ENCODE measurements around the gene OPN5.

The OPN5 gene, protein sequence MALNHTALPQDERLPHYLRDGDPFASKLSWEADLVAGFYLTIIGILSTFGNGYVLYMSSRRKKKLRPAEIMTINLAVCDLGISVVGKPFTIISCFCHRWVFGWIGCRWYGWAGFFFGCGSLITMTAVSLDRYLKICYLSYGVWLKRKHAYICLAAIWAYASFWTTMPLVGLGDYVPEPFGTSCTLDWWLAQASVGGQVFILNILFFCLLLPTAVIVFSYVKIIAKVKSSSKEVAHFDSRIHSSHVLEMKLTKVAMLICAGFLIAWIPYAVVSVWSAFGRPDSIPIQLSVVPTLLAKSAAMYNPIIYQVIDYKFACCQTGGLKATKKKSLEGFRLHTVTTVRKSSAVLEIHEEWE

DNA sequence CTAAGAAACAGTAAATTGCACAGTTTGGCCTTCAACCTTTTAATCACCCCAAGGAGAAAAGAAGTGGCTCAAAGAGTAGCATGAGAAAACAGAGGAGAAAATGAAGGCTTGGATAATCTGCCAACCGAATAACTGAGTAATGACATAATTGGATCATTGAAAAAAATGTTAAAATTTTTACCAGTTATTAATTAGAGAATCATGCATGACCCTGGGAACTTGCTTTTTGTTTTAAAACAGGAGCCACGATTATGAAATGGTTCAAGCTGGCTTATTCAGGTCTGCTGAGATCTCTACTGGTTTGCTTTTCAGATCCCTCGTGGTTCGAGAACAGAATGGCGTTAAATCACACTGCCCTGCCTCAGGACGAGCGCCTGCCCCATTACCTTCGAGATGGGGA, at the start of gene OPN5:
Gene OPN5 (plus strand): TSS at position 301 of the 400 bp plus-strand sequence. CDS start 35 bp downstream, at position 336.
- Histone ChIP-seq H3K27ac (no peak within 1 kb of the TSS), H3K27me3 (no peaks in the 10 kb centered on the region), H3K4me3 (ENCODE audit: low read depth in 1 of 2, low read length in 1 of 2) (no peak within 1 kb of the TSS), H3K9me3 (no peaks in the 10 kb centered on the region), H3K36me3 (no peaks in the 10 kb centered on the region), H3K4me1 (ENCODE audit: control insufficient read depth in 1 of 2, insufficient read depth in 1 of 2, low read depth in 1 of 2, low read length in 1 of 2) (no peaks in the 10 kb centered on the region)
- TF ChIP-seq, protein P1, sequence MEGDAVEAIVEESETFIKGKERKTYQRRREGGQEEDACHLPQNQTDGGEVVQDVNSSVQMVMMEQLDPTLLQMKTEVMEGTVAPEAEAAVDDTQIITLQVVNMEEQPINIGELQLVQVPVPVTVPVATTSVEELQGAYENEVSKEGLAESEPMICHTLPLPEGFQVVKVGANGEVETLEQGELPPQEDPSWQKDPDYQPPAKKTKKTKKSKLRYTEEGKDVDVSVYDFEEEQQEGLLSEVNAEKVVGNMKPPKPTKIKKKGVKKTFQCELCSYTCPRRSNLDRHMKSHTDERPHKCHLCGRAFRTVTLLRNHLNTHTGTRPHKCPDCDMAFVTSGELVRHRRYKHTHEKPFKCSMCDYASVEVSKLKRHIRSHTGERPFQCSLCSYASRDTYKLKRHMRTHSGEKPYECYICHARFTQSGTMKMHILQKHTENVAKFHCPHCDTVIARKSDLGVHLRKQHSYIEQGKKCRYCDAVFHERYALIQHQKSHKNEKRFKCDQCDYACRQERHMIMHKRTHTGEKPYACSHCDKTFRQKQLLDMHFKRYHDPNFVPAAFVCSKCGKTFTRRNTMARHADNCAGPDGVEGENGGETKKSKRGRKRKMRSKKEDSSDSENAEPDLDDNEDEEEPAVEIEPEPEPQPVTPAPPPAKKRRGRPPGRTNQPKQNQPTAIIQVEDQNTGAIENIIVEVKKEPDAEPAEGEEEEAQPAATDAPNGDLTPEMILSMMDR (IDR thresholded peaks at IDR 0.05): no peak

DNA sequence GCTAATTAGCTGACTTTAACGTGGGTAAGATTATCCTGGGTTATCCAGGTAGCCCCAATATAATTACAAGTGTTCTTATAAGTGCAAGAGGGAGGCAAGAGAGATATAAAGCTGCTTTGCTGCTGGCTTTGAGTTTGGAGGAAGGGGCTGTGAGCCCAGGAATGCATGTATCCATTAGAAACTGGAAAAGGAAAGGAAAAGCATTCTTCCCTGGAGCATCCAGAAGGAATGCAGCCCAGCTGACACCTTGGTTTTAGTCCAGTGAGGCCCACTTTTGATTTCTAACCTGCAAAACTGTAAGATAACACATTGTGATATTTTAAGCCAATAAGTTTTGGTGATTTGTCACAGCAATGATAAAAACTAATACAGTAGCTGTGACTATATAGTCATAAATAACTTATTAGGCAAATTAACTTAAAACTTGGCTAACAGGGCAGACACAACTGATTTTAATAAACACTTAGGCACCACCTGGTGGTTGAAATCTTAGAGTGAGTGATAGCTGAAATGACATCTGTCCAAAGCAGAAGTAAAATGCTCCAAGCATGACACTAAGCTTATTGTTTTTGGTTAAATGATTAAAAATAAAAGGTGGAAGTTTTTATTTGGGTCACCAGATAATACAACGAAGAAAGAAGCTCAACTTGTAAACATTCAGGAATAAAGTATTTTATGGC, 47.8 kb upstream of the OPN5 start:
- no peaks in the 10 kb centered on the region for H3K27me3 ChIP-seq
- no peak overlapping the region for H3K4me3 ChIP-seq (ENCODE audit: low read depth in 1 of 2, low read length in 1 of 2)
- H3K27ac ChIP-seq: no peak overlapping the region
- H3K36me3 ChIP-seq: no peaks in the 10 kb centered on the region
- TF ChIP-seq, protein P1 (IDR thresholded peaks at IDR 0.05): no peak
- no peaks in the 10 kb centered on the region for H3K4me1 ChIP-seq (ENCODE audit: control insufficient read depth in 1 of 2, insufficient read depth in 1 of 2, low read depth in 1 of 2, low read length in 1 of 2)
- H3K9me3 ChIP-seq: no peaks in the 10 kb centered on the region

DNA sequence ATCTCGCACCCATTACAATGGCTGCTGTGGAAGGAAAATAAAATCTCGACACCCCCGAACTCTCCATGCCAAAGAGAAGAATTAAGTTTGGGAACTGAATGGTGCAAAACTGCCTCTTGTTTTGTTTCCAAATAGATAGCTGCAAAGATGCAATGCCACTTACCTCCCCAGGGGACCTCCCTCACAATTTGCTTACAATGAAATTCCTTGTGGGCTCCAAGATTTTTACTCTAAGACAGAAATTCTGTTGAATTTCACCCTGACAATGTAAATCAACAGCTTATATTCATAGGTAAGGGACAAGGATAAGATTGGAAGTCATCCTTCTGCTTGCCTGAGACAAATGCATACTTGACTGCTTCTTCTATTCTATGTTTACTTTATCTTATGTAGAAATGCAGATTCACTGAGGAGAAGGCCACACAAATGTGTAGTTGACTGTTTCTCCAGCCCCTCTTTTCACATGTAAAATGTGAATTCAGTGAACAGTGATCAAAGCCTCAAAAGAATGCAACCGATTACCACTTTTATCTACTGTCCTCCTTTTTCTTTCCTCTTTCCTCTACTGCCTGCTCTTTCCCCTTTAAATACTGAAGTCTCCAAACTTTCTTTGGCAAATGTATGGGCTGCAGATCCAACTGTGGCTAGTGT, 46.9 kb upstream of the OPN5 start:
- H3K9me3 ChIP-seq: no peaks in the 10 kb centered on the region
- H3K36me3 ChIP-seq: no peaks in the 10 kb centered on the region
- H3K27ac ChIP-seq: no peak overlapping the region
- no peaks in the 10 kb centered on the region for H3K27me3 ChIP-seq
- no peak overlapping the region for H3K4me3 ChIP-seq (ENCODE audit: low read depth in 1 of 2, low read length in 1 of 2)
- TF ChIP-seq, protein P1 (IDR thresholded peaks at IDR 0.05): no peak
- no peaks in the 10 kb centered on the region for H3K4me1 ChIP-seq (ENCODE audit: control insufficient read depth in 1 of 2, insufficient read depth in 1 of 2, low read depth in 1 of 2, low read length in 1 of 2)

DNA sequence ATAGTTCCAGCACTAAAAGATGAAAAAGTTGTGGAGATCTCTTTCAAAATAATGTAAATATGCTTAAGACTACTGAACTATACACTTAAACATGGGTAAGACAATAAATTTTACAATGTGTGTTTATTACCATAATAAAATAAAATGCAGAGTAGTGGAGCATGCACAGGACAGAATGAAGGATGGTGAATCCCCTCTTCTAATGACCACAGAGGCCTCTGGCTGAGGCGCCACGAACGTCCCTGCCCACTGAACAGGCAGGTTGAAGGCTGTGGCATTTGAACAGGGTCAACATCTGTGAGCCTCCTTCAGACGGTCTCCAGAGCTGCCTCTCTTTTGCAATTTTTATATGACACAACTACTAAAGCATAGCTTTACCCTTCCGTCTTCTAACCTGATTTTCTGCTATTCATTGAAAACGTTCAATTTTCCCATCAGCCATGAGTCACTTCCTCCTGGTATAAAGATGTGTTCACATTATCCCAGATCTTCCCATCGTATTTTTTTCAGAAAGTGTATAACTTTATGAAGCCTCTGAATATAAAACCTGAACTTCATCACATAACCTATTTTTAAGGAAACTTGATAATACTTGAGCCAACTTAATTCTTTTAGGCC, 45.6 kb upstream of the OPN5 start:
- Histone ChIP-seq H3K4me1 (ENCODE audit: control insufficient read depth in 1 of 2, insufficient read depth in 1 of 2, low read depth in 1 of 2, low read length in 1 of 2) (no peaks in the 10 kb centered on the region), H3K27me3 (no peaks in the 10 kb centered on the region), H3K36me3 (no peaks in the 10 kb centered on the region), H3K4me3 (ENCODE audit: low read depth in 1 of 2, low read length in 1 of 2) (no peak overlapping the region), H3K27ac (no peak overlapping the region), H3K9me3 (no peaks in the 10 kb centered on the region)
- TF ChIP-seq, protein P1 (IDR thresholded peaks at IDR 0.05): no peak

DNA sequence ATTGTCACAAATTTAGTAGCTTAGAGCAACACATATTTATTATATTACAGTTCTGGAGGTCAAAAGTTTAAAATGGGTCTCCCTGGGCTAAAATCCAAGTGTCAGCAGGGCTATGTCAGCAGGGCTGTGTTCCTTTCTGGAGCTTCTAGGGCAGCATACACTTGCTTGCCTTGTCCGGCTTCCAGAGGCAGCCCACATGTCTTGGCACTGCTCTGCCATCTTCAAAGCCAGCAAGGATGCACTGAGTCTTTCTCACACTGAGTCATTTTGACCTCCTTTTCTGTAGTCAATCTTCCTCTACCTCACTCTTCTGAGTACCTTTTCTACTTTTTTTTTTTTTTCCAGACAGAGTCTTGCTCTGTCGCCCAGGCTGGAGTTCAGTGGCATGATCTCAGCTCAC, 44.4 kb upstream of the OPN5 start:
- Histone ChIP-seq H3K27ac (no peak overlapping the region), H3K4me3 (ENCODE audit: low read depth in 1 of 2, low read length in 1 of 2) (no peak overlapping the region), H3K9me3 (no peaks in the 10 kb centered on the region), H3K4me1 (ENCODE audit: control insufficient read depth in 1 of 2, insufficient read depth in 1 of 2, low read depth in 1 of 2, low read length in 1 of 2) (no peaks in the 10 kb centered on the region), H3K27me3 (no peaks in the 10 kb centered on the region), H3K36me3 (no peaks in the 10 kb centered on the region)
- TF ChIP-seq, protein P1 (IDR thresholded peaks at IDR 0.05): no peak

Data from neutrophil (primary cell).